K562 (cell line): ENCODE results near the gene PCDH12. TPM values are rescaled to one million over a fixed set of nuclear protein-coding genes. Genes with fewer than 3 reads are reported as not detected.

ENCODE experiments used
- ATAC-seq: fragments of 200-7000 bp; cut with Tn5 transposase; 3 replicates; pipeline ENCODE4 v1.9.1; 2020; ENCODE audit warnings: moderate library complexity
- BruUV-seq: library from RNA; stranded (reverse); fragments of 400-500 nt; replicated peaks from 2 replicates; lab custom pipeline; 2021; lab: Mats Ljungman, UMichigan
- CTCF ChIA-PET: fragments of 300-600 bp; formaldehyde crosslinking; extraction: SDS; loops from one replicate; lab custom pipeline; 2021; ENCODE audit warnings: low intra/inter-chr PET ratio; lab: Yijun Ruan, JAX
- POLR2A ChIA-PET: fragments of 300-600, 350-650 bp; sonication (Branson Sonifier 250); formaldehyde crosslinking; extraction: SDS; loops from one replicate; lab custom pipeline; 2021; ENCODE audit warnings: antibody characterized with exemption, inconsistent platforms; lab: Yijun Ruan, JAX
- DNase-seq, 4 experiments: peaks; one replicate each; pipeline versions ENCODE4 v3.0.0 to v3.0.0-alpha.2; 2011 to 2018; ENCODE audit warnings: low spot score in 3 of 4, mixed read lengths in 3 of 4; ENCODE audit errors: extremely low read depth in 1 of 4
- FAIRE-seq: peaks from 2 replicates; lab custom pipeline; 2011; peaks lifted over from hg19 to GRCh38; lab: Jason Lieb, UNC
- H2AFZ ChIP-seq: 2 replicates; pipeline ENCODE4 v1.6.0; 2011; ENCODE audit warnings: low read depth, low read length, control low read depth, inconsistent platforms
- H3K27ac ChIP-seq: fragments of 200-600 bp; 3 replicates; pipeline ENCODE4 v1.8.0; 2011; ENCODE audit warnings: low read depth, mild to moderate bottlenecking, control low read depth, inconsistent platforms, low read length, moderate library complexity, mixed read lengths; ENCODE audit errors: extremely low read depth
- H3K27me3 ChIP-seq, 2 experiments: fragments of 300-600 bp in 1 of 2; 2 replicates in 1 of 2; 3 replicates in 1 of 2; pipeline versions ENCODE4 v1.6.0 to v1.8.0; 2011; ENCODE audit warnings: inconsistent platforms in 2 of 2, low read length in 2 of 2, mild to moderate bottlenecking in 1 of 2, mixed read lengths in 1 of 2, moderate library complexity in 1 of 2; ENCODE audit not compliant: control insufficient read depth in 2 of 2, insufficient read depth in 2 of 2
- H3K36me3 ChIP-seq: fragments of 300-600 bp; 3 replicates; pipeline ENCODE4 v1.8.0; 2011; ENCODE audit warnings: mild to moderate bottlenecking, low read length, inconsistent platforms; ENCODE audit not compliant: control insufficient read depth, insufficient read depth
- H3K4me1 ChIP-seq, 2 experiments: fragments of 200-600 bp in 1 of 2; replicated peaks in 1 of 2; 2 replicates in 1 of 2; 3 replicates in 1 of 2; pipeline versions ENCODE4 v1.5.1 to v1.8.0; 2011; ENCODE audit warnings: inconsistent platforms in 2 of 2, low read length in 2 of 2, mild to moderate bottlenecking in 1 of 2, mixed read lengths in 1 of 2, moderate library complexity in 1 of 2; ENCODE audit not compliant: control insufficient read depth in 2 of 2, insufficient read depth in 2 of 2
- H3K4me2 ChIP-seq: 2 replicates; pipeline ENCODE4 v1.6.1; 2011; ENCODE audit warnings: low read length, control low read depth, inconsistent platforms, mixed read lengths; ENCODE audit not compliant: insufficient read depth
- H3K4me3 ChIP-seq: fragments of 200-600 bp; sonication (generic), shearing (Covaris generic); 2 replicates; pipeline ENCODE4 v1.5.1; 2016; ENCODE audit warnings: control low read depth, inconsistent platforms
- H3K79me2 ChIP-seq: fragments of 200-600 bp; 3 replicates; pipeline ENCODE4 v1.8.0; 2011; ENCODE audit warnings: low read length, inconsistent platforms; ENCODE audit not compliant: control insufficient read depth, insufficient read depth
- H3K9ac ChIP-seq, 2 experiments: 2 replicates each; pipeline versions ENCODE4 v1.6.0 to v1.6.1; 2011; ENCODE audit warnings: low read depth in 2 of 2, low read length in 2 of 2, control low read depth in 1 of 2, inconsistent platforms in 1 of 2, mild to moderate bottlenecking in 1 of 2, mixed read lengths in 1 of 2; ENCODE audit not compliant: insufficient read depth in 1 of 2
- H3K9me1 ChIP-seq: one replicate; pipeline ENCODE4 v1.6.0; 2011; ENCODE audit warnings: inconsistent platforms, mild to moderate bottlenecking, low read length, moderate library complexity; ENCODE audit not compliant: control insufficient read depth, insufficient read depth
- H3K9me3 ChIP-seq: replicated peaks from 2 replicates; pipeline ENCODE4 v1.5.1; 2011; ENCODE audit warnings: low read depth, low read length, inconsistent platforms; ENCODE audit not compliant: control insufficient read depth, insufficient read depth
- H4K20me1 ChIP-seq: replicated peaks from 2 replicates; pipeline ENCODE4 v1.6.1; 2011; ENCODE audit warnings: low read length, inconsistent platforms, mixed read lengths; ENCODE audit not compliant: control insufficient read depth, insufficient read depth
- COPS2 ChIP-seq: fragments of 450-650 bp; conservative IDR thresholded peaks from 2 replicates; pipeline ENCODE4 v1.6.1; 2016; ENCODE audit warnings: mild to moderate bottlenecking, moderate library complexity
- IRF2 ChIP-seq: sonication (generic); formaldehyde crosslinking; IDR thresholded peaks from 2 replicates; pipeline ENCODE4 v1.8.1; 2022; ENCODE audit warnings: mild to moderate bottlenecking, missing genetic modification reagents
- RFX1 ChIP-seq: fragments of 450-650 bp; IDR thresholded peaks from 2 replicates; pipeline ENCODE4 v1.6.1; 2016; ENCODE audit warnings: mild to moderate bottlenecking, moderate library complexity
- USF2 ChIP-seq: sonication (generic); formaldehyde crosslinking; IDR thresholded peaks from 2 replicates; pipeline ENCODE4 v1.5.0; 2020; ENCODE audit warnings: missing genetic modification reagents
- ZNF584 ChIP-seq: fragments of 200-800 bp; sonication (Bioruptor generic); IDR thresholded peaks from 2 replicates; pipeline ENCODE4 v1.6.1; 2016; ENCODE audit warnings: low read depth, mild to moderate bottlenecking, missing genetic modification characterization, missing compliant biosample characterization
- WGBS: fragments of 100-300 bp; shearing (Covaris generic); methylation state at CpG from one replicate; pipeline ENCODE4 v1.1.6; 2016; ENCODE audit warnings: low coverage, mixed read lengths; ENCODE audit not compliant: insufficient coverage; ENCODE audit errors: missing lambda C conversion rate; 5-methylcytosine and 5-hydroxymethylcytosine counted together
- in situ Hi-C: fragments of 300-500 bp; cut with MboI; formaldehyde crosslinking; loops from 4 replicates; pipeline ENCODE4 v1.15.0; 2018; ENCODE audit warnings: inconsistent platforms, mixed read lengths
- intact Hi-C: fragments of 100-400 bp; cut with micrococcal nuclease; formaldehyde crosslinking; loops from 2 replicates; pipeline ENCODE4 v1.14.2; 2022
- polyA plus RNA-seq, 8 experiments: library from polyadenylated mRNA; depleted of rRNA in 4 of 8; stranded (reverse) in 5 of 8; unstranded in 3 of 8; fragments of >200 nt; fragmentation: Nextera tagmentation in 2 of 8; fragmentation: Illumina TruSeq in 1 of 8; extraction: Ambion mirVana in 2 of 8; extraction: Trizol in 1 of 8; gene quantifications; 2 replicates each; pipeline versions ENCODE4 v1.2.1 to v1.2.3, GENCODE V29; 2011 to 2014; ENCODE audit warnings: inconsistent platforms in 1 of 8, missing spikeins in 1 of 8
- total RNA-seq, 7 experiments: library from RNA; depleted of rRNA in 6 of 7; stranded (reverse); fragments of >200 nt in 6 of 7; fragmentation: Illumina TruSeq in 2 of 7; extraction: Trizol in 2 of 7; gene quantifications; 2 replicates each; pipeline versions ENCODE4 v1.2.1 to v1.2.3, GENCODE V29; 2011 to 2021; ENCODE audit warnings: low replicate concordance in 1 of 7

The PCDH12 gene
- total and polyA plus RNA-seq, 9 of the 15 experiments (the other 6 are each of a cell fraction or from before 2014, with no cell fraction given): 0.01 to 0.04 (median 0.01) TPM; not detected in 4

- Histone ChIP-seq H3K4me3 (no peak overlapping the region), H3K9me3 (peaks cover 4% of the 10 kb centered on the region), H3K4me1 (peaks cover 16 to 17% of the 10 kb centered on the region in 2 experiments), H3K4me2 (no peak overlapping the region), H3K27me3 (no peaks in the 10 kb centered on the region), H3K79me2 (peaks cover 4% of the 10 kb centered on the region; the same call in 2 of the 3 replicates), H2AFZ (no peak overlapping the region), H3K27ac (no peak overlapping the region), H3K9ac (no peak overlapping the region), H4K20me1 (no peaks in the 10 kb centered on the region), H3K9me1 (no peaks in the 10 kb centered on the region), H3K36me3 (peaks cover 67% of the 10 kb centered on the region)
- CTCF ChIA-PET: interaction anchor here (1.1 kb wide), 1 partner anchor 137 kb away, joined by 4 read pairs; no protein-coding TSS in a partner anchor
- intact Hi-C loops (no loop called here), in situ Hi-C loops (loop anchor here (5.0 kb wide), 1 partner anchor 135 kb away; no protein-coding TSS in a partner anchor)
- DNase-seq (no peak), FAIRE-seq (no peak), ATAC-seq (no peak)
- 100% methylated on average over 1 of the region's 1 CpG for WGBS
- BruUV-seq: no TSS peak
- no peak for TF ChIP-seq IRF2 (CRISPR knock-in tag)
- TF ChIP-seq COPS2: no peak
- TF ChIP-seq ZNF584 (CRISPR knock-in tag): no peak
- TF ChIP-seq USF2 (CRISPR knock-in tag): no peak
- no peak for TF ChIP-seq RFX1
- POLR2A ChIA-PET: no interaction called here
These were observed 49.2 kb upstream of the PCDH12 start for GRCh38 chr5:142007237-142007544.
